Peyer's patch (tissue), 4 donors: ENCODE data around the gene HS2ST1. TPM values are rescaled to one million over a fixed set of nuclear protein-coding genes. Genes with fewer than 3 reads are reported as not detected.

Experiments
- DNase-seq, 3 donors: peaks; one replicate each; pipeline ENCODE4 v3.0.0-alpha.2; 2017 to 2019
- H3K27ac ChIP-seq, 4 donors: fragments of 200-600 bp; sonication (generic); one replicate each; pipeline ENCODE4 v1.5.1; 2016 to 2019
- H3K27me3 ChIP-seq, 2 donors: fragments of 200-600 bp; sonication (generic); one replicate each; pipeline ENCODE4 v1.5.1; 2019
- H3K36me3 ChIP-seq, 3 donors: fragments of 200-600 bp; sonication (generic); one replicate each; pipeline ENCODE4 v1.5.1; 2016 to 2019
- H3K4me1 ChIP-seq, 4 donors: fragments of 200-600 bp; sonication (generic); one replicate each; pipeline ENCODE4 v1.5.1; 2016 to 2019
- H3K4me3 ChIP-seq, 4 donors: fragments of 200-600 bp; sonication (generic); 1 replicate in 3 of 4; 2 replicates in 1 of 4; pipeline ENCODE4 v1.5.1; 2016 to 2019; ENCODE audit warnings: mild to moderate bottlenecking in 1 of 4
- H3K9me3 ChIP-seq, 4 donors: fragments of 200-600 bp; sonication (generic); one replicate each; pipeline ENCODE4 v1.5.1; 2016 to 2019; ENCODE audit warnings: mild to moderate bottlenecking in 1 of 4
- CTCF ChIP-seq, 6 experiments: fragments of 450-650 bp in 4 of 6; fragments of 200-600 bp in 2 of 6; sonication (generic) in 1 of 6; IDR thresholded peaks; one replicate each; pipeline ENCODE4 v1.5.1; 2017 to 2019; ENCODE audit warnings: antibody characterized with exemption in 6 of 6, mild to moderate bottlenecking in 3 of 6, moderate library complexity in 1 of 6
- POLR2A ChIP-seq, 2 donors: fragments of 450-650 bp; IDR thresholded peaks; one replicate each; pipeline ENCODE4 v1.5.1; 2017; ENCODE audit warnings: antibody characterized with exemption in 2 of 2, mild to moderate bottlenecking in 2 of 2, moderate library complexity in 2 of 2
- total RNA-seq, 4 donors: library from RNA; depleted of rRNA; stranded (reverse); fragments of >200 nt; gene quantifications; one replicate each; pipeline ENCODE4 v1.1.0, GENCODE V29; 2016

The HS2ST1 gene
- total RNA-seq, 4 donors from 2014 or later, result 9.1 to 14.9 (median 10.3) TPM

GRCh38 chr1:87146538-87146937, 232.1 kb downstream of the HS2ST1 start:
- DNase-seq, result no peak
- H3K36me3 ChIP-seq, result no peaks in the 10 kb centered on the region
- no peaks in the 10 kb centered on the region for H3K27me3 ChIP-seq
- H3K4me3 ChIP-seq, result no peak overlapping the region
- H3K27ac ChIP-seq, result no peak overlapping the region
- no peak for TF ChIP-seq CTCF (IDR thresholded peaks at IDR 0.05)
- TF ChIP-seq POLR2A (IDR thresholded peaks at IDR 0.05), result no peak
- no peaks in the 10 kb centered on the region for H3K9me3 ChIP-seq
- H3K4me1 ChIP-seq, result peaks cover 0 to 11% (median 0%) of the 10 kb centered on the region in 4 donors

- H3K9me3 ChIP-seq, result no peaks in the 10 kb centered on the region
- H3K36me3 ChIP-seq, result no peaks in the 10 kb centered on the region
- no peak overlapping the region for H3K27ac ChIP-seq
- TF ChIP-seq CTCF (IDR thresholded peaks at IDR 0.05), result no peak
- no peak for TF ChIP-seq POLR2A (IDR thresholded peaks at IDR 0.05)
- H3K4me3 ChIP-seq, result no peak overlapping the region
- no peaks in the 10 kb centered on the region for H3K27me3 ChIP-seq
- no peak for DNase-seq
- peaks cover 0 to 15% (median 0%) of the 10 kb centered on the region in 4 donors for H3K4me1 ChIP-seq
These were observed 232.6 kb downstream of the HS2ST1 start for GRCh38 chr1:87146986-87147385.

GRCh38 chr1:87147851-87148250, 233.4 kb downstream of the HS2ST1 start:
- no peaks in the 10 kb centered on the region for H3K9me3 ChIP-seq
- H3K27me3 ChIP-seq, result no peaks in the 10 kb centered on the region
- no peak overlapping the region for H3K27ac ChIP-seq
- no peaks in the 10 kb centered on the region for H3K36me3 ChIP-seq
- no peak for DNase-seq
- H3K4me3 ChIP-seq, result no peak overlapping the region
- peaks cover 0 to 18% (median 0%) of the 10 kb centered on the region in 4 donors for H3K4me1 ChIP-seq
- no peak for TF ChIP-seq POLR2A (IDR thresholded peaks at IDR 0.05)

GRCh38 chr1:87148661-87149060, 234.2 kb downstream of the HS2ST1 start:
- Histone ChIP-seq H3K36me3 (no peaks in the 10 kb centered on the region), H3K27me3 (no peaks in the 10 kb centered on the region), H3K4me1 (peaks cover 0 to 18% (median 0%) of the 10 kb centered on the region in 4 donors), H3K27ac (peak overlapping the region in 1 of 4 donors; percentile 55), H3K9me3 (no peaks in the 10 kb centered on the region), H3K4me3 (no peak overlapping the region)
- TF ChIP-seq CTCF (IDR thresholded peaks at IDR 0.05) (no peak), POLR2A (IDR thresholded peaks at IDR 0.05) (no peak)
- no peak for DNase-seq

GRCh38 chr1:87149241-87150041, 235.0 kb downstream of the HS2ST1 start:
- Histone ChIP-seq H3K4me3 (no peak overlapping the region), H3K4me1 (peaks cover 0 to 18% (median 0%) of the 10 kb centered on the region in 4 donors), H3K9me3 (no peaks in the 10 kb centered on the region), H3K27ac (peak overlapping the region in 1 of 4 donors; percentile 55), H3K36me3 (no peaks in the 10 kb centered on the region), H3K27me3 (no peaks in the 10 kb centered on the region)
- DNase-seq, result no peak
- TF ChIP-seq POLR2A (IDR thresholded peaks at IDR 0.05) (no peak), CTCF (IDR thresholded peaks at IDR 0.05) (no peak)

- DNase-seq, result no peak
- TF ChIP-seq CTCF (IDR thresholded peaks at IDR 0.05) (no peak), POLR2A (IDR thresholded peaks at IDR 0.05) (no peak)
- Histone ChIP-seq H3K27me3 (no peaks in the 10 kb centered on the region), H3K4me1 (peaks cover 0 to 18% (median 0%) of the 10 kb centered on the region in 4 donors), H3K4me3 (no peak overlapping the region), H3K36me3 (no peaks in the 10 kb centered on the region), H3K9me3 (no peaks in the 10 kb centered on the region), H3K27ac (peak overlapping the region in 1 of 4 donors; percentile 55)
These were observed 235.7 kb downstream of the HS2ST1 start for GRCh38 chr1:87150143-87150542.
